Psoas muscle (tissue), 8 donors: Measurements from ENCODE around the gene MBTPS2. TPM values are rescaled to one million over a fixed set of nuclear protein-coding genes. Genes with fewer than 3 reads are reported as not detected.

Source experiments
- ATAC-seq, 4 donors: fragments of 200-7000 bp; cut with Tn5 transposase; one replicate each; pipeline ENCODE4 v1.9.1; 2020; ENCODE audit warnings: moderate library complexity in 3 of 4, mild to moderate bottlenecking in 2 of 4
- DNase-seq, 2 donors: peaks; one replicate each; pipeline ENCODE4 v3.0.0-alpha.2; 2020
- H3K27ac ChIP-seq: fragments of 200-600 bp; one replicate; pipeline ENCODE4 v1.8.0; 2022
- H3K27me3 ChIP-seq, 3 donors: fragments of 200-600 bp in 1 of 3; one replicate each; pipeline versions ENCODE4 v1.6.1 to v1.8.0; 2013 to 2022; ENCODE audit warnings: low read length in 2 of 3, mild to moderate bottlenecking in 2 of 3, moderate library complexity in 1 of 3; ENCODE audit not compliant: insufficient read depth in 3 of 3
- H3K36me3 ChIP-seq, 2 donors: fragments of 200-600 bp in 1 of 2; one replicate each; pipeline versions ENCODE4 v1.6.1 to v1.8.0; 2013 to 2022; ENCODE audit warnings: low read depth in 1 of 2, mild to moderate bottlenecking in 1 of 2, moderate library complexity in 1 of 2; ENCODE audit not compliant: insufficient read depth in 1 of 2
- H3K4me1 ChIP-seq: fragments of 200-600 bp; one replicate; pipeline ENCODE4 v1.8.0; 2022
- H3K4me3 ChIP-seq: fragments of 200-600 bp; one replicate; pipeline ENCODE4 v1.8.0; 2022; ENCODE audit warnings: mild to moderate bottlenecking
- H3K9me3 ChIP-seq: fragments of 200-600 bp; one replicate; pipeline ENCODE4 v1.8.0; 2022
- CTCF ChIP-seq: fragments of 200-600 bp; IDR thresholded peaks from one replicate; pipeline ENCODE4 v1.8.0; 2022; ENCODE audit warnings: antibody characterized with exemption
- WGBS, 3 donors: extraction: QIAGEN DNeasy Blood & Tissue Kit; methylation state at CpG; one replicate each; pipeline versions ENCODE4 v1.1.6 to v1.1.7; 2013; 5-methylcytosine and 5-hydroxymethylcytosine counted together
- intact Hi-C, 2 donors: fragments of 100-400 bp; cut with DNase I; formaldehyde crosslinking; loops; one replicate each; pipeline versions ENCODE4 v1.11.0 to v1.14.2; 2022
- polyA plus RNA-seq, 3 donors: library from polyadenylated mRNA; stranded (reverse); fragments of 200-250 nt; gene quantifications; one replicate each; pipeline ENCODE4 v1.2.3, GENCODE V29; 2013
- total RNA-seq, 4 donors: library from RNA; stranded (reverse); fragmentation: NEBNext Ultra II Directional in 2 of 4; extraction: Animal tissue kit (Norgen Biotek cat#: 25700) in 2 of 4; gene quantifications; one replicate each; pipeline versions ENCODE4 v1.2.1 to v1.2.4, GENCODE V29; 2021 to 2023
- donor health status: healthy with polysubstance abuse.
- donor health status: DM: no; HTN: no; CAD: no; lungs with moderate emphysema.
- donor health status: Bipolar disorder and iron deficiency.
- donor health status: healthy.
- donor health status: DM: yes; HTN: yes; CAD: no.
- donor health status: DM: no; HTN: no; CAD: no.
- donor health status: DM: no; HTN: no; CAD: no.
- donor health status: DM: yes; HTN: yes; CAD: no.

MBTPS2 gene
- total and polyA plus RNA-seq, 7 donors: 3.0 to 14.6 (median 12.0) TPM

- ATAC-seq: no peak
- TF ChIP-seq CTCF: no peak
- intact Hi-C loops: no loop called here
- H3K27me3 ChIP-seq: no peaks in the 10 kb centered on the region
- DNase-seq: no peak
- peaks cover 3% of the 10 kb centered on the region for H3K4me1 ChIP-seq
- H3K27ac ChIP-seq: no peak overlapping the region
- 44 to 56% (median 50%) methylated on average over 7 of the region's 7 CpGs for WGBS, 3 donors
- no peaks in the 10 kb centered on the region for H3K36me3 ChIP-seq
- no peaks in the 10 kb centered on the region for H3K9me3 ChIP-seq
- H3K4me3 ChIP-seq: no peak overlapping the region
Measured at GRCh38 chrX:21802054-21802670, 37.3 kb upstream of the MBTPS2 start.

DNA sequence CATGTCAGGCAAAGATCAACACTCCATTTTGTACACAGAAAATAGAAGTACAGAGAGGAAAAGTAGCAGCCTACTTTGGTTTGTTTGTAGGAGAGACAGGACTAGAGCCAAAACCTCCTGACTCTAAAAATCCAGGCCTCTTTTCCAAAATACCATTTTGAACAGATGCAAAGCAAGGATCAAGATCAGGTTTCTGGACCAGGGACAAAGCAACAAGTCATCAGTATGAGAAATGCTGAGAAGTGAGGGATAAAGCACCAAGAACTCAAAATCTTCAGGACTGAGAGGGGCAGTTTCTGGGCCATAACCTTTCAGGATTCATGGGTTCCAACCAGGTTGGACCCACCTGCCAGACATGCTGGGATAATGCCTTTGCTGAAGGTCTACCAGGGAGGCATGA, 36.6 kb upstream of the MBTPS2 start:
- Histone ChIP-seq H3K4me3 (no peak overlapping the region), H3K27me3 (no peaks in the 10 kb centered on the region), H3K9me3 (no peaks in the 10 kb centered on the region), H3K36me3 (no peaks in the 10 kb centered on the region), H3K27ac (no peak overlapping the region), H3K4me1 (peaks cover 3% of the 10 kb centered on the region)
- no peak for TF ChIP-seq CTCF
- DNase-seq (no peak), ATAC-seq (no peak)
- intact Hi-C loops: no loop called here

DNA sequence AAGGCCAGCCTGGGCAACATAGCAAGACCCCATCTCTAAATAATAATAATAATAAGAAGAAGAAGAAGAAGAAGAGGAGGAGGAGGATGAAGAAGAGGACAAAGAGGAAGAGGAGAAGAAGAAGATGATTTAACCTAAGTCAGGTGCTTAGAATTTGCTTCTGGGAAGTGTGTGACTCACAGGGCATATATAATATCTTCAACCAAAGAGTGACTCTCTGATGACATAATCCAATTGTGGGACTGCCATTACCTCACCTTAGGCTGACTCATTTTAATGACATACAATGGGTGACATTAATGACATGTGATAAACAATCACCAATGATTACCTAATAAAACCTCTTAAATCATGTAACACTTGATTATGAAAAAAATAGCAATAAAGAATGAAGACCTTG, 32.7 kb upstream of the MBTPS2 start:
- no peak for TF ChIP-seq CTCF
- intact Hi-C loops: no loop called here
- no peaks in the 10 kb centered on the region for H3K9me3 ChIP-seq
- ATAC-seq: peak in 2 of 4 donors; percentile 47 to 67
- no peaks in the 10 kb centered on the region for H3K36me3 ChIP-seq
- no peaks in the 10 kb centered on the region for H3K4me1 ChIP-seq
- DNase-seq: no peak
- no peaks in the 10 kb centered on the region for H3K27me3 ChIP-seq
- no peak overlapping the region for H3K27ac ChIP-seq
- H3K4me3 ChIP-seq: no peak overlapping the region

DNA sequence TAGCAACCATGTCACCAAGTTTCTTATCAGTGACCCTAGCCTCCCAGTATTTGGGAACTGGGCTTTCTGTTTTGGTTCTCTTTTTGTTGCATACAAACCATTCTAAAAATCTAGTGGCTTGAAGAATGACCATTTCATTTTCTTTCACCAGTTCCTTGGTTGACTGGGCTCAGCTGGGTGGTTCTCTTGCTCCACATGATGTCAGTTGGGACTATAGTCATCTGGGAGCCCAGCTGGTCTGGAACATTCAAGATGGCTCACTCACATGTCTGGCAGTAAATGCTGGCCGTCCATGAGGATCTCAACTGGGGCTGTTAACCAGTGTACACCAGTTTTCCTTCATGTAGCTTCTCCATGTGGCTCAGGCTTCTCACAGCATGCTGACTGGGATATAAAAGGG, 27.6 kb upstream of the MBTPS2 start:
- no peaks in the 10 kb centered on the region for H3K4me1 ChIP-seq
- intact Hi-C loops: no loop called here
- H3K27ac ChIP-seq: no peak overlapping the region
- H3K36me3 ChIP-seq: no peaks in the 10 kb centered on the region
- no peaks in the 10 kb centered on the region for H3K9me3 ChIP-seq
- no peak for TF ChIP-seq CTCF
- ATAC-seq (no peak), DNase-seq (no peak)
- H3K27me3 ChIP-seq: no peaks in the 10 kb centered on the region
- no peak overlapping the region for H3K4me3 ChIP-seq
- WGBS, 3 donors: 65 to 88% (median 86%) methylated on average over 1 of the region's 1 CpG

DNA sequence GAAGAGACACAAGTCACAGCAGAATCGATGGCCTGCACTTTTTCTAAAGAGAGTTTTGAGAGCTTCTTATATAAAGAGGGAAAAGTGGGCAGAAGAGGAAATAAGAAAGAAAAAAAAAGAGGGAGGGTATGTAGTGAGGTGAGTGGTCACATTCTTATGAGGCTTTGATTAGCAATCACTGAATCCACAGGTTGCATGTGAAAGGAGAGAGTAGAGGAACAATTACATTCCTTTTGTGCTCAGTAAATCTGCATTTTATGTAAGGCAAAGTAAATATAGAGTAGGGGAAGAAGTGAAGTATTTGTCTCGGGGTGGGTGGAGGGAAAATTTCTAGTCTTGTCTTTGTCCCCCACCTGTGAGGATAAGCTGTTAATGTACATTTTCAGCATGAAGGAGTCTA, 26.8 kb upstream of the MBTPS2 start:
- Histone ChIP-seq H3K4me1 (no peaks in the 10 kb centered on the region), H3K36me3 (no peaks in the 10 kb centered on the region), H3K9me3 (no peaks in the 10 kb centered on the region), H3K27me3 (no peaks in the 10 kb centered on the region), H3K27ac (no peak overlapping the region), H3K4me3 (no peak overlapping the region)
- WGBS, 3 donors: 64 to 88% (median 78%) methylated on average over 2 of the region's 2 CpGs
- intact Hi-C loops: no loop called here
- ATAC-seq: no peak
- no peak for DNase-seq
- TF ChIP-seq CTCF: no peak
